ENCODE data around the gene SMARCE1.
"Not testable (repeated sequence)": the region's sequence is repeated elsewhere in the genome, so short reads cannot be mapped to it uniquely, and the experiment has no call there.

Gene SMARCE1

DNA sequence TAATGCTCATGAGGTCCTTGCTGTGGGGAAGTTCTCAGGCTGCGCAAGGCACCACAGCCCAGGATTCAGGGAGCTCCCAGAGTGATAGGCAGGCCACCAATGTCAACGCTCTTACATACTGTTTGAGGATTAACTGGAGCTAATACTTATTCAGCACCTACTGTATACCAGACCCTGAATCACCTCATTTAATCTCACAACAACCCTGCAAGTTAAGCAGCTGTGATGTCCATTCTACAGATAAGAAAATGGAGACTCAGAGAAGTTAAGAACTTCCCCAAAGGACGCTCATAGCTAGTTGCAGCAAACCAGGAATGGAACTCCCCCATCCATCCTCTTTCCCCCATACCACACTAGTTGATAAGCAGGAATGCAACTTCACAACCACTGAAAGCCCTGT lies 56.9 kb downstream of the SMARCE1 start:
- H3K4me3 ChIP-seq (replicated peaks; ENCODE audit: low read depth, low read length), result no peak overlapping the region
- TF ChIP-seq, protein P1, sequence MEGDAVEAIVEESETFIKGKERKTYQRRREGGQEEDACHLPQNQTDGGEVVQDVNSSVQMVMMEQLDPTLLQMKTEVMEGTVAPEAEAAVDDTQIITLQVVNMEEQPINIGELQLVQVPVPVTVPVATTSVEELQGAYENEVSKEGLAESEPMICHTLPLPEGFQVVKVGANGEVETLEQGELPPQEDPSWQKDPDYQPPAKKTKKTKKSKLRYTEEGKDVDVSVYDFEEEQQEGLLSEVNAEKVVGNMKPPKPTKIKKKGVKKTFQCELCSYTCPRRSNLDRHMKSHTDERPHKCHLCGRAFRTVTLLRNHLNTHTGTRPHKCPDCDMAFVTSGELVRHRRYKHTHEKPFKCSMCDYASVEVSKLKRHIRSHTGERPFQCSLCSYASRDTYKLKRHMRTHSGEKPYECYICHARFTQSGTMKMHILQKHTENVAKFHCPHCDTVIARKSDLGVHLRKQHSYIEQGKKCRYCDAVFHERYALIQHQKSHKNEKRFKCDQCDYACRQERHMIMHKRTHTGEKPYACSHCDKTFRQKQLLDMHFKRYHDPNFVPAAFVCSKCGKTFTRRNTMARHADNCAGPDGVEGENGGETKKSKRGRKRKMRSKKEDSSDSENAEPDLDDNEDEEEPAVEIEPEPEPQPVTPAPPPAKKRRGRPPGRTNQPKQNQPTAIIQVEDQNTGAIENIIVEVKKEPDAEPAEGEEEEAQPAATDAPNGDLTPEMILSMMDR (IDR thresholded peaks at IDR 0.05; ENCODE audit: low read depth, low read length, missing control alignments), result no peak
- no peak for DNase-seq (ENCODE audit: extremely low read depth, low read depth)

DNA sequence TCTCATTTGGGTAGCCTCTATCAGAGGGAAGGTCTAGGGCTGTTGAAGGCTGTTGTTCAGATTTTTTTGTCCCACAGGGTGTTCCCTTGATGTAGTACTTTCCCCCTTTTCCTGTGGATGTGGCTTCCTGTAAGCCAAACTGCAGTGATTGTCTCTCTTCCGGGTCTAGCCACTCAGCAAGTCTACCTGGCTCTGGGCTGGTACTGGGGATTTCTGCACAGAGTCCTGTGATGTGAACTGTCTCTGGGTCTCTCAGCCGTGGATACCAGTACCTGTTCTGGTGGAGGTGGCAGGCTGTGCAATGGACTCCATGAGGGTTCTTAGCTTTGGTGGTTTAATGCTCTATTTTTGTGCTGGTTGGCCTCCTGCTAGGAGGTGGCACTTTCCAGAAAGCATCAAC lies 59.1 kb downstream of the SMARCE1 start:
- DNase-seq (ENCODE audit: extremely low read depth, low read depth), result no peak
- TF ChIP-seq, protein P1 (IDR thresholded peaks at IDR 0.05; ENCODE audit: low read depth, low read length, missing control alignments), result no peak
- no peak overlapping the region for H3K4me3 ChIP-seq (replicated peaks; ENCODE audit: low read depth, low read length)

DNA sequence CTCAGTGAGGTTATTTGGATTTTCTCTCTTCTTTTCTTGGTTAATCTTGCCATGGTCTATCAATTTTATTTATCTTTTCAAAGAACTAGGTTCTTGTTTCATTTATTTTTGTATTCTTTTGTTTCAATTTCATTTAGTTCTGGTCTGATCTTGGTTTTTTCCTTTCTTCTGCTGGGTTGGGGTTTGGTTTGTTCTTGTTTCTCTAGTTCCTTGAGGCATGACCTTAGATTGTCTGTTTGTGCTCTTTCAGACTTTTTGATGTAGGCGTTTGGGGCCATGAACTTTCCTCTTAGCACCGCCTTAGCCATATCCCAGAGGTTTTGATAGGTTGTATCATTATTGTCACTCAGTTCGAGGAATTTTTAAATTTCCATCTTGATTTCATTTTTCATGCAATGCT lies 61.4 kb downstream of the SMARCE1 start:
- not testable (repeated sequence) for H3K4me3 ChIP-seq (replicated peaks; ENCODE audit: low read depth, low read length); DNase-seq (ENCODE audit: extremely low read depth, low read depth)

DNA sequence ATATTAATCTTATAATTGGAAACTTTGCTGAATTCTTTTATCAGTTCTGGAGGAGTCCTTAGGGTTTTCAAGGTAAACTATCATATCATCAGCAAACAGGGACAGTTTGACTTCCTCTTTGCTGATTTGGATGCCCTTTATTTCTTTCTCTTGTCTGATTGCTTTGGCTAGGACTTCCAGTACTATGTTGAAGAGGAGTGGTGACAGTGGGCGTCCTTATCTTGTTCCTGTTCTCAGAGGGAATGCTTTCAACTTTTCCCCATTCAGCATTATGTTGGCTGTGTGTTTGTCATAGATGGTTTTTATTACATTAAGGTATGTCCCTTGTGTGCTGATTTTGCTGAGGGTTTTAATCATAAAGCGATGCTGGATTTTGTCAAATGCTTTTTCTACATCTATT lies 62.7 kb downstream of the SMARCE1 start:
- not testable (repeated sequence) for H3K4me3 ChIP-seq (replicated peaks; ENCODE audit: low read depth, low read length); DNase-seq (ENCODE audit: extremely low read depth, low read depth)

DNA sequence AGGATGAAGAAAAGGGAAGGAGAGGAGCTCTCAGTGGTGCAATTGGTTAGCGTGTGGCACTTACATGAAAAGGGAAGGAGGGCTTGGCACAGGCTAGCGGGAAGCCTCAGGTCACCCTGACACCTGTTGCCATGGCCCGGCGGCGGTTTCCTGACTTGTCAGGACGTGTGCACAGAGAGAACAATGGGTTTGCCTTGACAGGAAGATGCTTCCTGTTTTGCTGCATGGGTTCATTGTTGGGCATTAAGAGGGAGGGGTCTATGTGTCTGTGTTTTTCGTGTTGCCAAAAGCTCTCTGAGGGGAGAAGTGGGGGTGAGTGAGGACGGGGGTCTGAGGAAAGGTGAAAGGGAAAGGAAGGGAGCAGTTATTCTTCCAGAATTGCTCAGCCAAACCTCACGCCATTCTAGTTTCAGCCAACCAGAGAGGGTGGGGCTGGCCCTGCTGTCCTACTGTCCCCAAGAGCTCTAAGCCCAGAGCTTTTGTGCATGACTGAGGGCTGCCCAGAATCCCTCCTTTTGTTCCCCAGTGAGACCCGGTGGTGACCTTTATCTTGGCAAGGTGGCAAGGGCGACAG lies 65.2 kb downstream of the SMARCE1 start:
- DNase-seq (ENCODE audit: extremely low read depth, low read depth), result no peak
- TF ChIP-seq, protein P1 (IDR thresholded peaks at IDR 0.05; ENCODE audit: low read depth, low read length, missing control alignments), result no peak
- H3K4me3 ChIP-seq (replicated peaks; ENCODE audit: low read depth, low read length), result no peak overlapping the region

DNA sequence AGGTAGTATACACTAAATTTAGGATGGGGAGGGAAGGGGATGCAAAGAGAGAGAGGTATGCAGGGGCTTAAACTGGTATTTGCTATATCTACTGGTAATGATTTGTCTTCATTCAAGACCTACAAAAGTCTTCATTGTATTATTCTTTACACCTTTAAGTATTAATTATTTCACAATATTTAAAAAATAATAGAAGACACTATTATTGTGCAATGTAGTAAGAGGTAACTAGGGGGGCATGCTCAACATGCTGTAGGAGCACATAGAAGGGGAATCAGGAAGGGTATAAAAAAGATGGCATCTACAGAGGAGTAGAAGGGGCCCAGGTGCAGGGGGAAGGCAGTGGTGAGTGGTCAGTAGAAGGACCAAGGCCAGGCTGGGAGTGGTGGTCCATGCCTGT lies 67.5 kb downstream of the SMARCE1 start:
- H3K4me3 ChIP-seq (replicated peaks; ENCODE audit: low read depth, low read length), result no peak overlapping the region
- TF ChIP-seq, protein P1 (IDR thresholded peaks at IDR 0.05; ENCODE audit: low read depth, low read length, missing control alignments), result no peak
- no peak for DNase-seq (ENCODE audit: extremely low read depth, low read depth)

DNA sequence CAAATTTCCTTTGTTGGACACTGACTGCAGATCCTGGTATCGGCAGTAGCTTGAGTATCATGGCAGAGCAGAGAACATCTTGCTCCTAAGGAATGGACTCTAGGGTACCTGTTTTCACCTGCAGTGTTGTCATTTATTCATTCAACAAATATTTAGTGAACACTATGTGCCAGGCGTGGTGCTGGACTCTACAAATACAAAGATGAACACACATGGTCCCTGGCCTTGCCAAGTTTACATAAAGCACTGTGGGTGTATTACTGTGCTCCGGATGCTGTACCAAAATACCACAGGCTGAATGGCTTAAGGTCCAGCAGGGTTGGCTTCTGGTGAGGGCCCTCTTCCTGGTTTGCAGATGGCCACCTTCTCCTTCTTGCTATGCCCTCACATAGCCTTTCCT lies 68.1 kb downstream of the SMARCE1 start:
- DNase-seq (ENCODE audit: extremely low read depth, low read depth), result no peak
- TF ChIP-seq, protein P1 (IDR thresholded peaks at IDR 0.05; ENCODE audit: low read depth, low read length, missing control alignments), result no peak
- H3K4me3 ChIP-seq (replicated peaks; ENCODE audit: low read depth, low read length), result no peak overlapping the region

DNA sequence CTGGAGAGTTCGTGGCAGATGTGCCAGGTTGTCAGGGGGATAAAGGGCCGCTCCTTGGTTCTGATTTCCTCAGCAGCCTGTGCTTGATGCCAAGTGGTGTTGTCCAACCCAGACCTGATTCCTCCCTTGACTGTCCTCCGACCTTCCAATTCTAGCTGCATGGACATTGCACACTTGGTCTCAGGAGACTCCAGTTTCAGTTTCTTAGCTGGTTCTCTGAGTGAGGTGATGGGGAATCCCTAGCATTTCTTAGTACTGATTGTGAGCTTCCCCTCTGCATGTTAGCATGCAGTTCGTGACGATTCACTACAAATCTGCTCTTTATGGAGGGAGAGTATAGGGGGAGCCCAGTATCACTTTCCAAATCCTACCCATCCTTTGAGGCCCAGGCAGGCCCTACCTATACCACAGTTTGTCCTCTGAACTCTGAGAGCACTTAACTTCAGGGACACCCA lies 70.0 kb downstream of the SMARCE1 start:
- TF ChIP-seq, protein P1 (IDR thresholded peaks at IDR 0.05; ENCODE audit: low read depth, low read length, missing control alignments), result no peak
- no peak for DNase-seq (ENCODE audit: extremely low read depth, low read depth)
- H3K4me3 ChIP-seq (replicated peaks; ENCODE audit: low read depth, low read length), result no peak overlapping the region

Data from HFF-Myc (cell line).